ENCODE measurements around the gene TMEM63A. TPM values are rescaled to one million over a fixed set of nuclear protein-coding genes. Genes with fewer than 3 reads are reported as not detected.

TMEM63A gene
- 7.6 and 20.6 TPM in 2 replicates for total RNA-seq

DNA sequence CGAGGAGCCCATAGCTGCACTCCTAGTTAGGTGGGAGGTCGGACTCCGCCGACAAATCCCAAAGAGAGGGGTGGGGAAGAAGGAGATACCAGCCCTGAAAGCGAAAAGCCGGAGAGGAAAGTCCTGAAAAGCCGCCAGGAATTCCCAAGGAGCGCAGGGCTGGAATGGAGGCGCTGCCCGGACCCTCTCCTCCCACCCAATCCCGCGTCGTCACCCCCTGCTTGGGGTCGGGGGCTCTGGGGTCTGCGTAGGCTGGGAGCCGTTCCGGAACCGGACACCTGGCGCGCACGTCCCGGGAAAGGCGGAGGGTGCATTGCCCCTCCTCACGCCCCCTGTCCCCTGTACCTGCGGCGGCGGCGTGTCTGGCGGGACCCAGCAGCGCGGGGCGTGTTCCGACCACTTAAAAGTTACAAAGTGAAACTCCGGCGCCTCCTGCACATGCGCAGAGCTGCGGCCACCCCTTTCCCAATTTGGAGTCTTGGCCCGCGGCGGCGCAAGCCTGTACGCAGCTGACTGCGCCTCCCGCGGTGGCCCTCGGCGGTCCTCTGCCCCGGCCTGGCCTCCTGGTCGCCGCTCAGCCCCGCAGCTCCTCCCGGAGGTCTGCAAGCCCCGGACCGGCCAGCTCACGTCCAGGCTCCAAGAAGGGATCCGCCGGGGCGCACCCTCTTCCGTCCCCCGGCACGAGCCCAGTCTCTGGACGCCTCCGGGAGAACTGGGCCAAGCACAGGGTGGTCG is at the start of gene TMEM63A:
TMEM63A (minus strand) TSS at position 422 of the 735 bp plus-strand sequence. CDS start 4,800 bp downstream, outside the sequence.

DNA sequence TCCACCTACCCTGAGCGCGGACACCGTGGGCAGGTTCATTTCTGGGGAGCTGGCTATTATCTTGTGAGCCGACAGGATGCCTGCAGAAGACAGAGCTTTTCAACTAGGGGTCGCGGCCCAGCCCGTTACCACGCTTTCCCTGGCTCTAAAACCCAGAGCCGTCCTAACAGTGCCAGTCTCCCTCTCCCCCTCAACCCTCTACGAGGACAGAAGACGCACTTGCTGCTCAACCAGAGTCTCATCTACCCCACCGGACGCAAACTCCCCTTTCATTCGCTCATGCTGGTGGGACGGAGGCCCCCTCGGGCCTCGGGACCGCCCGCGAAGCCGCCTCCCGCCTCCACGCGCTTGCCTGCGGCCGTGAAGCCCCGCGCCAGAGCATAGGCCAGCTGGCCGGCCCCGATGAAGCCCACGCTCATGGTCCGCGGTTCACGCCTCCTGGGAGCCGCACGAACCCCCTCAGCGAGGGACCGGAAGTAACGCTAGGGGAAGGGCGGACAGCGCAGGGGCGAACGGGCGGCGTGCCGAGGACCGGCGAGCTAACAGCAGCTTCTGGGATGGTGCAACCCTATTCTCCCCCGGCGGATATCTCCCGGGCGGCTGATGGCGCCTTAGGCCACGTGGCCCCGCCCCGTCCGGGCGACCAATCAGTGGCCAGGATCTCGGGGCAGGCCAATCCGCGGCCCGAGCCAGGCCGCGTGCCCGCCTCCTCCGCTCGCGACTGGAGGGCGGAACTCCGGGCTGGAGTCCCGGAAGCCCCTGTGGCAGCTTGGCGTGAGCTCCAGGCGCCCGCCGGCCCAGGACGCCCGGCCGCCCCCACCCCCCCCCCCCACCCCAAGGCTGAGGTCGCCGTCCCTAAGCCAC is 41.7 kb upstream of the TMEM63A start, which contains the start of gene PYCR2:
PYCR2 (minus strand) TSS at position 559 of the 864 bp plus-strand sequence; CDS start at position 419, 140 bp downstream.

DNA sequence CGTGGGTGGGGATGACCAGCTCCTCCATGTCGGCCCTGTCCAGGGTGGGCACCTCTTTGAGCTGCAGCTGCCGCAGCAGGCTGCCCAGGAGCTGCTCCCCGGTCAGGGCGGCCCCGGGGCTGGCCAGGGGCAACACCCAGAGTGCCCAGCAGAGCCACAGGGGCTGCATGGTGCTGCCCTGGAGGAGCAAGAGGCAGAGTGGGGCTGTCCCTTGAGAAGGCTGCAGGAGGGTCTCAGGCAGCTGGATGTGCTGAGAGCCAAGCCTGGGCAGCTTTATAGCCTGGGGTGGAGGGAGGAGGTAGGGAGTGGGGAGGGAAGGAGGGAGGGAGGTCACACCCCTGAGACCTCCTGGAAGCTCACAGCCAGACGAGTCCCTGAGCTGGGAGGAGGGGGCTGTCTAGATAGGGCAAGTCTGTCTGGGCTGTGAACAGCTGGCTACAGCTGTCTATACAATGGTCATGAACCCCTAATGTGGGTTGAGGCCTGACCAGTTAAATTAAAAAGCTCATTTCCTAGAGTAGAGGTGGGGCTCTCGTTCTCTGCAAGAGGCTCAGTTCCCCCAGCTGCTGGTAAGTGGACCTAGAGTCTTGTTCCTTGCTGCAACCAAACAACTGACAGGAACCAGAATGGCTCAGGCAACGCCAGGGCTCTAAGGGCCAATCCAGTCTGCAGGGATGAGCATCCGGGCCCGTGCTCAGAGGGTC is 6.9 kb upstream of the TMEM63A start, which contains the start of gene LEFTY1:
LEFTY1 (minus strand) TSS at position 249 of the 704 bp plus-strand sequence; CDS start at position 169, 80 bp downstream.

DNA sequence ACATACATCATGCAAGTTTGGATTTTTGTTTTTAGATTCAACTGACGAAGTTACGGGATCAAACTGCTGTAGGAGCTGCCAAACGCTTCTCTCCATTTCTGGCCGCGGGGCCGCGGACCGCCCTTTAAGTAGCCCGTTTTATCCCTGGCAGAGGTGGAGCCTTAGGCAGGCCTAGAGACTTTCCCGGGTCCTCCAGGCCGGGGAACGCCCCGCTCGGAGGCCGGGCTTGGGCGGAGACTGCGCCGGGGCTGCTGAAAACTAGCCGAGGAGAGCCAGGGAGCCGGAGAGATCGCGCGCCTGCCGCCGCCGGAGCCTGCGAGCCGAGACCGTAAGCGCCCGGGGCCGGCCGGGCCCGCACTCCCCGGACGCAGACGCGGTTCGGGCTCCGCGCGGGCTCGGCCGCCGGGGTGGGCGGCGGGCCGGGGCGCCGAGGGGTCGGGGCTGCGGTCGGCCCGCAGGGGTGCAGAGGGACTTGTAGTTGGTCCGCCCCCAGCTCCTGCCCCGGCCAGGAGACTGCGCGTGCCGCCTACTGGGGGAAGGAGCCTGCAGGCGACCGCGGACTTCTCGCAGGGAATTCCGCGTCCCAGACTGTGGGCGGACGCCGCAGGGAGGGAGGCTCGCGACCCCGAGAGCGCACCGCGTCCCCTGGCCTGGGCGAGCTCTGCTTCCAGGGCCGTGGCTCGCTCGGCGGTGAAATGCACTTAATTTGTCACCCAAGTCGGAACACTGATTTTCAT is 72.2 kb downstream of the TMEM63A start, which contains the start of gene EPHX1:
EPHX1 (plus strand) TSS at position 283 of the 737 bp plus-strand sequence. CDS start 18,606 bp downstream, outside the sequence.

Other genes starting within 250 kb of the TMEM63A start
- gene ENAH, start 229.3 kb downstream of the TMEM63A start, total RNA-seq, result 27.4 and 68.7 TPM in 2 replicates
- gene SRP9, start 104.6 kb downstream of the TMEM63A start, total RNA-seq, result 174 and 239 TPM in 2 replicates
- gene EPHX1, start 72.3 kb downstream of the TMEM63A start, total RNA-seq, result 13.9 and 42.7 TPM in 2 replicates
- gene LEFTY1, start 6.8 kb upstream of the TMEM63A start, total RNA-seq, result not detected in 2 replicates
- gene PYCR2, start 41.9 kb upstream of the TMEM63A start, total RNA-seq, result 26.7 and 32.9 TPM in 2 replicates
- gene LEFTY2, start 58.8 kb upstream of the TMEM63A start, total RNA-seq, result not detected in 2 replicates
- gene SDE2, start 117.0 kb upstream of the TMEM63A start, total RNA-seq, result 19.8 and 29.5 TPM in 2 replicates
- gene H3-3A, start 180.3 kb upstream of the TMEM63A start, total RNA-seq, result 127 and 160 TPM in 2 replicates